HG03460 (cell line): ENCODE measurements around the gene ATOSA.

ENCODE experiments used
- ATAC-seq: cut with Tn5 transposase; IDR thresholded peaks from one replicate; pipeline ENCODE4 v1.9.1; 2021; ENCODE audit not compliant: unreplicated experiment

ATOSA gene

GRCh38 chr15:52689562-52689961 is 10.4 kb upstream of the ATOSA start:
- no peak for ATAC-seq

GRCh38 chr15:52683580-52683979 is 4.4 kb upstream of the ATOSA start:
- ATAC-seq, result peak; percentile 45

GRCh38 chr15:52682781-52683180 is 3.6 kb upstream of the ATOSA start:
- ATAC-seq, result peak; percentile 21

GRCh38 chr15:52682200-52682599 is 3.0 kb upstream of the ATOSA start:
- no peak for ATAC-seq

- no peak for ATAC-seq
These were observed 2.3 kb upstream of the ATOSA start for GRCh38 chr15:52681441-52681840.

- no peak for ATAC-seq
These were observed 1.6 kb upstream of the ATOSA start for GRCh38 chr15:52680761-52681160.

GRCh38 chr15:52680041-52680391 is 828 bp upstream of the ATOSA start:
- ATAC-seq, result no peak

GRCh38 chr15:52678468-52679231 is 538 bp downstream of the ATOSA start:
- peak; percentile 20 for ATAC-seq

- peak; percentile 31 for ATAC-seq
These were observed 1.4 kb downstream of the ATOSA start for GRCh38 chr15:52677593-52678467.

GRCh38 chr15:52674831-52675230 is 4.4 kb downstream of the ATOSA start:
- ATAC-seq, result no peak

- ATAC-seq, result no peak
These were observed 5.5 kb downstream of the ATOSA start for GRCh38 chr15:52673734-52674133.

GRCh38 chr15:52673312-52673711 is 5.9 kb downstream of the ATOSA start:
- no peak for ATAC-seq

- ATAC-seq, result no peak
These were observed 6.5 kb downstream of the ATOSA start for GRCh38 chr15:52672661-52673060.

GRCh38 chr15:52670087-52670486 is 9.1 kb downstream of the ATOSA start:
- ATAC-seq, result no peak

GRCh38 chr15:52668133-52668532 is 11.1 kb downstream of the ATOSA start:
- ATAC-seq, result no peak

- peak; percentile 79 for ATAC-seq
These were observed 11.6 kb downstream of the ATOSA start for GRCh38 chr15:52667597-52667996.

GRCh38 chr15:52663536-52664294 is 15.5 kb downstream of the ATOSA start:
- no peak for ATAC-seq

- ATAC-seq, result no peak
These were observed 17.3 kb downstream of the ATOSA start for GRCh38 chr15:52661909-52662308.

GRCh38 chr15:52660192-52660591 is 19.0 kb downstream of the ATOSA start:
- ATAC-seq, result no peak

GRCh38 chr15:52658955-52659354 is 20.2 kb downstream of the ATOSA start:
- ATAC-seq, result peak; percentile 91

- ATAC-seq, result no peak
These were observed 21.9 kb downstream of the ATOSA start for GRCh38 chr15:52657338-52657737.
